22Rv1 (cell line): Measurements from ENCODE around the gene ARHGAP21.

Experiments used
- CTCF ChIP-seq: fragments of 450-650 bp; IDR thresholded peaks from 2 replicates; pipeline ENCODE4 v1.5.1; 2017; ENCODE audit warnings: mild to moderate bottlenecking
- ZFX ChIP-seq: fragments of 450-650 bp; IDR thresholded peaks from 2 replicates; pipeline ENCODE4 v1.6.1; 2017; ENCODE audit warnings: antibody characterized with exemption, borderline replicate concordance

GRCh38 chr10:24706479-24707118 lies 17.1 kb downstream of the ARHGAP21 start:
- TF ChIP-seq CTCF (no peak), ZFX (no peak)
